Iris pigment epithelial cell (primary cell): ENCODE measurements around the gene DISC1.

Experiments used
- DNase-seq: peaks from one replicate; pipeline ENCODE4 v3.0.0-alpha.2; 2011; ENCODE audit warnings: low read depth

The DISC1 gene

DNA sequence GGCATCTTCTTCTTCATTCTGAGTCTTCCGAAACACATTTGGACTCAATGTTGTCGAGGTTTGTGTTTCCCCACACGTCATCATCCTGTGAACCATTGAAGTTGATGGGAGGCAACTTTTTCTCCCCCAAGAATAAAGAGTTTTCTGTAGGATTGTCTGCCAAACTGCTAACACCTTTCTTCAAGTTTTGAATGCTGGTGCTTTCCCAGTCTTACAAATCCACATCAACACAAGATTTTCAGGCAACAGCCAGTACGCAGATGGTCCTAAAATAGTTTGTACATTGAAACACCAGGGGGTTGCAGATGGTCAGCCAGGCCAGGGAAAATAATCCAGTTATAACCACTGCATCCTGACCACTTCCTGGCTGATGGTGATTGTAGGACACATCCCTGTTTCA lies 187.9 kb downstream of the DISC1 start:
- no peak for DNase-seq

DNA sequence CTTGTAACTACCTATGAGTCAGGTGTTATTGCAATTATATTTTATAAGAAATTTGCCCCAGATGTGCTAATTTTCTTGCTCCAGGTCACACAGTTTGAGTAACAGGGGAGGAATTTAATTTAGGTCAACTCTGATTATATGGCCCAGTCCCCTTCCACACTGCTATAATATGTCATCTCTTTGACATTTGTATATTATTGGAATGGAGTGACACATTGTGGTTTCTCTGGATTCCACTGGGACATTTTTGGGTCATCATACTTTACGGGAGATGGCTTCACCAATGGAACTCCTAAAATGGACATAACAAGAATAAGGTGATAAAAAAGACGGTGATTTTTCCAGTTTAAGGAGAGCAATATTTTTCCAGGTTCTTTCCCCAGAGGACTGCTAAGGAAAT lies 191.2 kb downstream of the DISC1 start:
- no peak for DNase-seq

- no peak for DNase-seq
Observed at GRCh38 chr1:231818337-231818736, 191.7 kb downstream of the DISC1 start.

DNA sequence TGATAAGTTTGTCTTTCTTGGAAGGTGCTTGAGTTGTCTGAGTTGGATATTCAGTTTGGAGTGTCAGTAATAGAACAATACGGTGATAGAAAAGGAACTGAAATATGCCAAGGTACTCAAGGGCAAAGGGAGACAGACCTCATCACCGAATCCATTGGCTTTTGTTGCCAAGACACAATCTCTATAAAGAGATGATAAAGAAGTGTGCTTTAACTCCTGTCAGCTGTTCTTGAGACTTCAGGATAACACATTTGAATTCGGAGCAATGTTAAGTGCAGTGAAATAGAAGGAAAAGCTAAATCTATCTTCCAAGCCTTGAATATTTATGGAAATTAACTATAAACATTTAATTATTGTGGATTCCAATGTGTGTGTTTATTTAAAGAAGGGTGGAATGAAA lies 194.7 kb downstream of the DISC1 start:
- no peak for DNase-seq

- no peak for DNase-seq
Observed at GRCh38 chr1:231822041-231822440, 195.5 kb downstream of the DISC1 start.

DNA sequence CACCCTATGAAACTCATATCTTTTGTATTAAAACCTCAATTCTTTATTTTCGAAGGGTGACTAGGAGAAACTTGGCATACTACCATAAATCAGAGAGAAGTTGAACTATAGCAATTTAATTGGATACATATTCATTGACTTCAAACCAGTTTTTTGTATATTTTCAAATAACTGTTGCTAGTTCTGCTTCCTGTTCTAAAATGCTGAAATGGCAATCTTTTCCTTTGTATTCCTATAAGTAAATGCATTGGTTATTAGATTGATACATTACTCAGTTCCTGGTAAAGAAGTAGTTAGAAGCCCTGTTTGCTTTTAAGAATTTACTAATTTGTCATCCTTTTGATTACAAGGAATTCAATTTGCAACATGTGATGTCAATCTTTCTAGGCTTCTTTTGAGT lies 200.0 kb downstream of the DISC1 start:
- DNase-seq, result no peak

- peak; percentile 85 for DNase-seq
Observed at GRCh38 chr1:231827337-231828105, 200.9 kb downstream of the DISC1 start.

GRCh38 chr1:231828182-231828920 lies 201.8 kb downstream of the DISC1 start:
- DNase-seq, result peak; percentile 97

DNA sequence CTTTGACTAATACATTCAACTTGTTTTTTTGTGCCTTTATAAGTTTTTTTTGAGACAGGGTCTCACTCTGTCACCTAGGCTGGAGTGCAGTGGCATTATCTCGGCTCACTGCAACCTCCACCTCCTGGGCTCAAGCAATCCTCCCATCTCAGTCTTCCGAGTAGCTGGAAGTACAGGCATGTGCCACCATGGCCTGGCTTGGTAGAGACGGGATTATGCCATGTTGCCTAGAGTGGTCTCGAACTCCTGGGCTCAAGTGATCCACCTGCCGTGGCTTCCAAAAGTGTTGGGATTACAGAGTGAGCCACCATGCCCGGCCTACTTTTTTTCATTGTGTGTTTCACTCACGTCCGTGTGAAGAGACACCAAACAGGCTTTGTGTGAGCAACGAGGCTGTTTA lies 202.7 kb downstream of the DISC1 start:
- DNase-seq, result no peak

- DNase-seq, result no peak
Observed at GRCh38 chr1:231836227-231836893, 209.8 kb downstream of the DISC1 start.

- no peak for DNase-seq
Observed at GRCh38 chr1:231838521-231838920, 211.9 kb downstream of the DISC1 start.

GRCh38 chr1:231839999-231840398 lies 213.4 kb downstream of the DISC1 start:
- no peak for DNase-seq

GRCh38 chr1:231841616-231842344 lies 215.2 kb downstream of the DISC1 start:
- peak; percentile 38 for DNase-seq

GRCh38 chr1:231842441-231842840 lies 215.9 kb downstream of the DISC1 start:
- no peak for DNase-seq

GRCh38 chr1:231844986-231845502 lies 218.5 kb downstream of the DISC1 start:
- DNase-seq, result no peak

DNA sequence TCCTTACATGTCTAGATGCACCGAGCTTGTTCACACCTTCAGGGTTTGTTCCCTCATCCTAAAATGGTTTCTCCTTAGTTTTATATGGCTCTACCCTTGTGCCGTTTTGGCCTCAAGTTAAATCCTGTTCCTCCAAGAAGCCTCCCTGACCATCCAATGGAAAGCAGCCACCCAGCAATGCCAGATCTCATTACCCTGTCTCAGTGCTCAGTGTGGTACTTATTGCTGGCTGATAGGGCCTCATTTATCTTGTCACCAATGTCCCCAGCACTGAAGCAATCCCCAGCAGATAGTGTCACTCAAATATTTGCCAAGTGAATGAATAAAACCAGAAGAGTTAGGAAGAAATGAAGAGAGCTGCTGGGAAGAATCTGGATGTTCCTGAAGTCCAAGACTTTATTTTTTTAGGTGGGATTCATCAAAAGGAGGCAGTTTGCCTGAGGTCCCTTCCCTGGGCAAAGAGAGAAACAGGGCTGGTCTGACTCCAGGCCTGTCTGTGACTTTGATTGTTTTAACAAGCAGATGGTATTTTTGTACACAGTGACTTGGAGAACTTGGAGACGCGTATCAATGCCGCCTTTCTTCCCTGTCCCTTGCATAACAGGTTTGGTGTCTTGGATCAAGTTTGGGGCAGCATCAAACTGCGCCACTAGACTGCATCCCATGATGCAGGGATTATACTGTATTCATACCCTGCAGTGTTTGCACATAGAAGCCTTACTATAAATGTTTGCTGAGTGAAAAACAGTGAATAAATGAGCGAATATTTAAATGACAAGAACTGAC lies 221.2 kb downstream of the DISC1 start:
- no peak for DNase-seq

- no peak for DNase-seq
Observed at GRCh38 chr1:231849981-231850380, 223.4 kb downstream of the DISC1 start.

DNA sequence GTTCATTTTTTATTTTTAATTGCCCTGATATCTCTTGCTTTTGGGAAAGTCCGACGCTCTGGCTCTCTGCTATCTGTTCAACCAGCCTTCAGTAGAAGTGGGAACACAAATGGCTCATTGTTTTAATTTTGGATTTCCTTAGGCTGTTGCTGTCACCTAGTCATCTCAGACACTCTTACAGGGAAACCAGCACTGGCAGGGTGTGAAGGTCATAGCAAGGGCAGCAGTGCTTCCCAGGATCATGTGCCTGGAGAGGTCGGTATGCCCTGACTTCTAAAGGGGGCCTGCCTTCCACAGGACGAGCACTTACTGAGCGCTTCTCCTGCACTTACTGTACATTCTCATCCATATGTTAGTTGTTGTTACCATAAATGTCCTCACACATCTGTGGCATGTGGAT lies 224.2 kb downstream of the DISC1 start:
- no peak for DNase-seq

DNA sequence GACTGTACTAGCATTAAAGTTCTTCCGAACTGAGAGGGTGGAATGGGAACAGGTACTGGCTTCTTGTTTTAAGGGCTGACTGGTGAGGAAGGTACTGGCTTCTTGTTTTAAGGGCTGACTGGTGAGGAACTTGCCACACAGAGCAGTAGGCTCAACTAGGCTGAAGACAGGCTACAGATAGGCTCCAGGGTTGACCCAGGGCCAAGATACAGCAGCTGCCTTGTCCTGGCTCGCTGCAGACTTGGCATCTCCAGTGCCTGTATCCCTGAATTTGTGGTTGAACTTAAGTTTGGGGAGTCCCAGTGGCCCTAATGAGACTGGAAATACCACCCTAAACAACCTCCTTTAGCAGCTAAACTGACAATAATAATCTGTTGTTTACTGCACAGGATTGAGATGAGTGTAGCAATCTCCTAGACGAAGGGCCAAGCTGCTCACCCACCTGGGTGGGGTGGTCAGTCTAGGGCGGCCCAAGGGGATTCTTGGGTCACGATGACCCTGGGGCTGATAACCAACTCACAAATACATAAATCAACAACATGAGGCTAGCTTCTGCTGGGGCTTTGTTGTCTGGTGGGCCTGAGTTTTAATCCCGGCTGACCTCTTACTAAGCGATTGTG lies 227.1 kb downstream of the DISC1 start:
- DNase-seq, result no peak

DNA sequence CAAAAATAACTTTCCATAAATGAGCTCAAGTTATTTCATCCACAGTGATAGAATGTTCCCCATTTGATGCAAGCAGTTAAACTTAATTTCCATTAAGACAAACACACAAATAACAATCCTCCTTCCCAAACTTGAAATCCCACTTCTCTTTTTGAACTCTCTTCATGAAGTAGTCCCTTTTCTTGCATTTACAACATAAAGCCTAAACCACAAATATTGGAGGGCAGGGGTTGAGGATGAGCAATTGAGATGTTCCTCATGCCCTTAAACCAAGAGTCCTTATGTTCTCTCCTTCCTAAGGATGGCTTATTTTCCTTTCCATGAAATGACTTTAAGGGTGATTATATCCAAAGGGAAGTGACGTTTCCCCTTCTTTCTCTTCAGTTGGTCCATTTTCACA lies 228.8 kb downstream of the DISC1 start:
- no peak for DNase-seq

- no peak for DNase-seq
Observed at GRCh38 chr1:231855926-231856325, 229.3 kb downstream of the DISC1 start.
